Left ventricle myocardium inferior (tissue), 1 donor: ENCODE measurements around the gene SCFD2. TPM values are rescaled to one million over a fixed set of nuclear protein-coding genes. Genes with fewer than 3 reads are reported as not detected.
"Not testable (repeated sequence)": the region's sequence is repeated elsewhere in the genome, so short reads cannot be mapped to it uniquely, and the experiment has no call there.

Experiments
- DNase-seq: peaks from one replicate; pipeline ENCODE4 v3.0.0-alpha.2; 2020
- H3K27ac ChIP-seq: fragments of 200-600 bp; replicated peaks from 2 replicates; pipeline ENCODE4 v1.8.0; 2021
- H3K27me3 ChIP-seq: fragments of 200-600 bp; 2 replicates; pipeline ENCODE4 v1.8.0; 2021; ENCODE audit warnings: low read depth
- H3K36me3 ChIP-seq: fragments of 200-600 bp; 2 replicates; pipeline ENCODE4 v1.8.0; 2021
- H3K4me1 ChIP-seq: fragments of 200-600 bp; 2 replicates; pipeline ENCODE4 v1.8.0; 2021
- H3K4me3 ChIP-seq: fragments of 200-600 bp; 2 replicates; pipeline ENCODE4 v1.8.0; 2021; ENCODE audit warnings: mild to moderate bottlenecking, moderate library complexity
- H3K9me3 ChIP-seq: fragments of 200-600 bp; replicated peaks from 2 replicates; pipeline ENCODE4 v1.8.0; 2021
- intact Hi-C: fragments of 100-400 bp; cut with micrococcal nuclease; formaldehyde crosslinking; loops from one replicate; pipeline ENCODE4 v1.11.0; 2022
- total RNA-seq: library from RNA; stranded (reverse); fragmentation: NEBNext Ultra II Directional; extraction: Animal tissue kit (Norgen Biotek cat#: 25700); gene quantifications from one replicate; pipeline ENCODE4 v1.2.1, GENCODE V29; 2021
- TF ChIP-seq, protein P1 (sequence below): fragments of 200-600 bp; IDR thresholded peaks from 2 replicates; pipeline ENCODE4 v1.8.0; 2021; ENCODE audit warnings: antibody characterized with exemption, mild to moderate bottlenecking, borderline replicate concordance
- donor health status: DM: no; HTN: yes; CAD: no; lungs with severe emphysema.

The SCFD2 gene
- total RNA-seq, 1 donor from 2014 or later, result 9.3 TPM

GRCh38 chr4:53191997-53192396, 173.9 kb downstream of the SCFD2 start:
- no peak overlapping the region for H3K27ac ChIP-seq
- H3K4me3 ChIP-seq, result no peak overlapping the region
- no peaks in the 10 kb centered on the region for H3K9me3 ChIP-seq
- no peaks in the 10 kb centered on the region for H3K4me1 ChIP-seq
- TF ChIP-seq, protein P1, sequence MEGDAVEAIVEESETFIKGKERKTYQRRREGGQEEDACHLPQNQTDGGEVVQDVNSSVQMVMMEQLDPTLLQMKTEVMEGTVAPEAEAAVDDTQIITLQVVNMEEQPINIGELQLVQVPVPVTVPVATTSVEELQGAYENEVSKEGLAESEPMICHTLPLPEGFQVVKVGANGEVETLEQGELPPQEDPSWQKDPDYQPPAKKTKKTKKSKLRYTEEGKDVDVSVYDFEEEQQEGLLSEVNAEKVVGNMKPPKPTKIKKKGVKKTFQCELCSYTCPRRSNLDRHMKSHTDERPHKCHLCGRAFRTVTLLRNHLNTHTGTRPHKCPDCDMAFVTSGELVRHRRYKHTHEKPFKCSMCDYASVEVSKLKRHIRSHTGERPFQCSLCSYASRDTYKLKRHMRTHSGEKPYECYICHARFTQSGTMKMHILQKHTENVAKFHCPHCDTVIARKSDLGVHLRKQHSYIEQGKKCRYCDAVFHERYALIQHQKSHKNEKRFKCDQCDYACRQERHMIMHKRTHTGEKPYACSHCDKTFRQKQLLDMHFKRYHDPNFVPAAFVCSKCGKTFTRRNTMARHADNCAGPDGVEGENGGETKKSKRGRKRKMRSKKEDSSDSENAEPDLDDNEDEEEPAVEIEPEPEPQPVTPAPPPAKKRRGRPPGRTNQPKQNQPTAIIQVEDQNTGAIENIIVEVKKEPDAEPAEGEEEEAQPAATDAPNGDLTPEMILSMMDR, result no peak
- no peaks in the 10 kb centered on the region for H3K36me3 ChIP-seq
- H3K27me3 ChIP-seq, result no peaks in the 10 kb centered on the region
- DNase-seq, result no peak
- intact Hi-C loops, result no loop called here

GRCh38 chr4:53189011-53189410, 176.8 kb downstream of the SCFD2 start:
- H3K27ac ChIP-seq, result no peak overlapping the region
- no peak overlapping the region for H3K4me3 ChIP-seq
- no peaks in the 10 kb centered on the region for H3K9me3 ChIP-seq
- H3K36me3 ChIP-seq, result no peaks in the 10 kb centered on the region
- H3K4me1 ChIP-seq, result no peaks in the 10 kb centered on the region
- H3K27me3 ChIP-seq, result no peaks in the 10 kb centered on the region
- TF ChIP-seq, protein P1, result no peak
- no peak for DNase-seq
- intact Hi-C loops, result no loop called here

DNA sequence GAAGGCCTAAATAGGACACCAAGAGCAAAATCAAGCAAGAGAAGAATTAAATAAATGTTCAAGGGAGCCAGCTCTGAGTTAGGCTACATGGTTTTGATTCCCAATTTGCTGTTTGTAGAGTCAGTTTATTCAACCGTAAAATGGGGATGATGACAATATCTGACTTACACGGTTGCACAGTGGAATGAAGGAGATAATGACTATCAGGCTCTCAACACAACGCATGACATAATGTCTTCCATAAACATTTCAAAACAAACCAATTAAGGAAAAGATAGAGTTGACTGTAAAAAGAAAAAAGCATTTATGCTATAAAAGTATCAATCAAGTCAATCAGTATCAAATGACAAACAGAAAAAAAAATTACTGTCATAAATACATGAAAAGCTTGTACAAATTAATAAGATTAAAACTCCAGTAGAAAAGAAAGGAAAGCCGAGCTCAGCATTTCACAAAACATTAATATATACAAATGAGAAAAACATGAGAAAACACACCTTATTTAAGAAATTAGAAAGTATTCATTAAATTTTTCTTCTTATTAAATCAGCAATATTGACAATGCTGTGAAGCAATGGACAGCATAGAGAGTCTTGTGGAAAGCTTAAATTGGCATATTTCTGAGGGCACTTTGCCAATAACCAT, 179.0 kb downstream of the SCFD2 start:
- intact Hi-C loops, result no loop called here
- TF ChIP-seq, protein P1, result no peak

GRCh38 chr4:53185869-53186585, 179.8 kb downstream of the SCFD2 start:
- no peak overlapping the region for H3K27ac ChIP-seq

More for the DNA sequence above, 179.0 kb downstream of the SCFD2 start:
- H3K9me3 ChIP-seq, result peaks cover 5% of the 10 kb centered on the region
- no peak overlapping the region for H3K27ac ChIP-seq
- no peaks in the 10 kb centered on the region for H3K36me3 ChIP-seq
- no peaks in the 10 kb centered on the region for H3K4me1 ChIP-seq
- no peak for DNase-seq
- no peak overlapping the region for H3K4me3 ChIP-seq
- H3K27me3 ChIP-seq, result no peaks in the 10 kb centered on the region

GRCh38 chr4:53183754-53184153, 182.1 kb downstream of the SCFD2 start:
- Histone ChIP-seq H3K36me3 (no peaks in the 10 kb centered on the region), H3K4me1 (no peaks in the 10 kb centered on the region), H3K9me3 (peaks cover 10% of the 10 kb centered on the region), H3K4me3 (no peak overlapping the region), H3K27me3 (no peaks in the 10 kb centered on the region), H3K27ac (no peak overlapping the region)
- TF ChIP-seq, protein P1, result no peak
- intact Hi-C loops, result no loop called here
- DNase-seq, result no peak

More at GRCh38 chr4:53185869-53186585, 179.8 kb downstream of the SCFD2 start:
- Histone ChIP-seq H3K9me3 (peaks cover 5% of the 10 kb centered on the region), H3K27me3 (no peaks in the 10 kb centered on the region), H3K4me1 (no peaks in the 10 kb centered on the region), H3K4me3 (no peak overlapping the region), H3K36me3 (no peaks in the 10 kb centered on the region)
- no peak for DNase-seq
- TF ChIP-seq, protein P1, result no peak
- intact Hi-C loops, result no loop called here

GRCh38 chr4:53177751-53178150, 188.1 kb downstream of the SCFD2 start:
- H3K4me3 ChIP-seq, H3K27me3 ChIP-seq, H3K4me1 ChIP-seq, DNase-seq, H3K27ac ChIP-seq: not testable (repeated sequence)
- peaks cover 11% of the 10 kb centered on the region for H3K36me3 ChIP-seq
- H3K9me3 ChIP-seq, result peaks cover 24% of the 10 kb centered on the region
- intact Hi-C loops, result loop anchor here (10.0 kb wide), 1 partner anchor 123 kb away; no protein-coding TSS in a partner anchor
